LoVo (cell line): ENCODE results near the gene CLDN10.
"Not testable (repeated sequence)": the region's sequence is repeated elsewhere in the genome, so short reads cannot be mapped to it uniquely, and the experiment has no call there.

Experiments
- DNase-seq: peaks from one replicate; pipeline ENCODE4 v3.0.0-alpha.2; 2016; ENCODE audit warnings: low spot score

The CLDN10 gene, protein sequence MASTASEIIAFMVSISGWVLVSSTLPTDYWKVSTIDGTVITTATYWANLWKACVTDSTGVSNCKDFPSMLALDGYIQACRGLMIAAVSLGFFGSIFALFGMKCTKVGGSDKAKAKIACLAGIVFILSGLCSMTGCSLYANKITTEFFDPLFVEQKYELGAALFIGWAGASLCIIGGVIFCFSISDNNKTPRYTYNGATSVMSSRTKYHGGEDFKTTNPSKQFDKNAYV

DNA sequence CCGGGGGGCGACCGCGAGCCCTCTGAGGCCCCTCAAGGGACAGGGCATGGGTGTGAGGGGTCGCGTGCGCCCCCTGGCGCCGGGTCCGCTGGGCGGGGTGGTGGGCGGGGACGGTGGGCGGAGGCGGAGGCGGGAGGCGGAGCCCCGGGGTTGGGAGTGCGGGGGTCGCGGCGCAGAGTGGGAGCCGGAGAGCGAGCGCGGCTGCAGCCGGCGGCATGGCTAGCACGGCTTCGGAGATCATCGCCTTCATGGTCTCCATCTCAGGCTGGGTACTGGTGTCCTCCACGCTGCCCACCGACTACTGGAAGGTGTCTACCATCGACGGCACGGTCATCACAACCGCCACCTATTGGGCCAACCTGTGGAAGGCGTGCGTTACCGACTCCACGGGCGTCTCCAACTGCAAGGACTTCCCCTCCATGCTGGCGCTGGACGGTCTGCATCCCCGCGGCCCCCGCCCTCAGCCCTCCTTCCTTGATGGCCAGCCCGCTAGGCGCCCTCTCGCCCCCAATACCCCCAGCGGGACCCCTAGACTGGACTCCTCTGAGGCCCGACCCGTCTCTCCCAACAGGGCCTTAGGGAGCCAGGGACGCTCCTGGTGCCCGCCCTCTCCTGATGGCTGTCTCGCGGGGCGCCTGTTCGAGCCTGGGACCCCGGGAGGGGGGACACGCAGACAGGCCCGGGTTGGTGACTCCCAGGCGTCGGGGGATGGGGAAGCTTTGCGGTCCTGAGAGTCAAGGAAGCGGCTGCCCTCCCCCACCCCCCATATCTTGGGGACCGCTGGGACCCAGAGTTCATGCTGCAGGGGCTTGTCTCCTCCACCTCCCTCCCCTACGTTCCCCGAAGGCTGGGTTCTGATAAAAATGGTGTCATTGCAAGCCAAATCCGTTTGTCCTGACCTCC is at the start of gene CLDN10:
Gene CLDN10, plus strand, starts transcription at position 182 of the 903 bp plus-strand sequence. Its CDS starts 34 bp downstream, at position 216.
- no peak for DNase-seq

DNA sequence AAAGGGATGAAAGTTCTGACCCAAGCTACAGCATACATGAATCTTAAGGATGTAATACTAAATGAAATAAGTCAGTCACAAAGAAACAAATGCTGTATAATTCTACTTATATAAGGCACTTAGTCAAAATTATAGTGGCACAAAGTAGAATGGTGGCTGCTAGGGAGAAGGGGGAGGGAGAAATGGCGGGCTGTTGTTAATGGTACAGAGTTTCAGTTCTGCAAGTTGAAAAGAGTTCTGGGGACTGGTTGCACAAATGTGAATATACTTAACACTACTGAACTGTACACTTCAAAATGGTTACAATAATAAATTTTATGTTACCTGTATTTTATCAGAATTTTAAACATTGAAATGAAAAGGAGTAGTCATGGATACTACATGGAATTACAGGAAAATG is 48.9 kb upstream of the CLDN10 start:
- DNase-seq: no peak

DNA sequence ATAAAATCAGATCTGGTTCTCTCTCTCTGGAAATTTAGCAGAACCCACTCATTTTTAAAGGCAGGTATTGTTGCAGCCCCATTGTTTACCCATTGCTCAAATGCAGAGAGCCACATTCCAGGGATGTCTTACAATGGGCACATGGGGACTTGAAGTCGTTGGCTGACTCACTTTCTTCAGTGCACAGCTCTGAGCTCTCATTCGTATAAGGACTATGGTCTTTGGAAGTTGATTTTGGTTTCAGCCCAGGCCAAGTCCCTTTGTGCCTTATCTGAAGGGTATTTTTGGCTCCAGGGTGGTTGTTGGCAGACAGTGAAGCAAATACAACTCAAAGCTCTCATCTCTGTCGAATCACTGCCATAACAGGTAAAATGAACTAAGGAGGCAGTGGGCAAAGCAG is 47.3 kb upstream of the CLDN10 start:
- no peak for DNase-seq

DNA sequence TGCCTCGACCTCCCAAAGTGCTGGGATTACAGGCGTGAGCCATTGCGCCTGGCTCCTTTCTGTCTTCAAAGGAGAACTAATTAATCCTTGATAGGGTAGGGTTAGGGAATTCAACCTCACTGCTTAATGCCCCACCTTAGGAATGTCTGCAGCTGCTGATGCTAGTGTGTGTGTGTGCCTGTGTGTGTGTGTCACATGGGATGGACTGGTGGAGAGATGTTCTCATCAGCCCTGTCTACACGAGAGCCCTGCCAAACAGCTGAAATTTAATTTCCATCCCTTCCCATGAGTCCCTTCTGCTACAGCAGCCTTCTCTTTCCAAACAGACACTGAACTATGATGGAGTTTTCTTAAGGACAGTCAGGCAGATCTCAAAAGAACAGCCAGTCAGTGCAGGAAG is 46.5 kb upstream of the CLDN10 start:
- no peak for DNase-seq

DNA sequence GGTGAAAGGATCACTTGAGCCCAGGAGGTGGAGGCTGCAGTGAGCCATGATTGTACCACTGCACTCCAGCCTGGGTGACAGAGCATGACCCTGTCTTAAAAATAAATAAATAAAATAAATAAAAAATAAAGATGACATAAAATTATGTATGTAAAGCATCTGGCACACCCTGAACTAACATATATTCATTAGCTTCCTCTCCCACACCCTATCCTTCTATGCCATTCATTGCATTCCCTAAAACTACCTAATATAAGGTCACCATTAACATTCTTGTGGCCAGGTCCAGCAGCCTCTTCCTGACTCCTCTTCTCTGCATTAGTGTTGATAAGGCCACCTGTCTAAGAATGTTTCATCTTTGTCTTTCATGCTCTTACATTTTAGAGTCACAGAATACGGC is 44.5 kb upstream of the CLDN10 start:
- DNase-seq: no peak

DNA sequence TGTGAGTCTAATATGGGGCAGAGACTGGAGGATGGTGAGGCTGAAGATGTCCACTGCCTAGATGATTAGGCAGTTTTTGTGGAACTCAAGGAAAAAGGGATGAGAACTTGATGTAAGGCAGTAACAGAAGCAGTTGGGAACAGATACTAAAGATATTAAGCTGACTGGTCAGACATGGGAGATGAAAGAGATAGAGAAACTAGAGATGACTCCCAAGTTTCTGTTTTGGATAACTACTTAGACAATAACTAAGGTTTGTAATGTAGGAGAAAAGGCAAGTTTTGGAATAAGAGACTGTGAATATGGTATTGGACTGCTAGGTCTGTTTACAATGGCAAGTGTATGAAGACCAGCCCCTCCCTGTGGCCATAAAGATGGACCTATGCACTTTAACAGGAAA is 43.5 kb upstream of the CLDN10 start:
- no peak for DNase-seq

DNA sequence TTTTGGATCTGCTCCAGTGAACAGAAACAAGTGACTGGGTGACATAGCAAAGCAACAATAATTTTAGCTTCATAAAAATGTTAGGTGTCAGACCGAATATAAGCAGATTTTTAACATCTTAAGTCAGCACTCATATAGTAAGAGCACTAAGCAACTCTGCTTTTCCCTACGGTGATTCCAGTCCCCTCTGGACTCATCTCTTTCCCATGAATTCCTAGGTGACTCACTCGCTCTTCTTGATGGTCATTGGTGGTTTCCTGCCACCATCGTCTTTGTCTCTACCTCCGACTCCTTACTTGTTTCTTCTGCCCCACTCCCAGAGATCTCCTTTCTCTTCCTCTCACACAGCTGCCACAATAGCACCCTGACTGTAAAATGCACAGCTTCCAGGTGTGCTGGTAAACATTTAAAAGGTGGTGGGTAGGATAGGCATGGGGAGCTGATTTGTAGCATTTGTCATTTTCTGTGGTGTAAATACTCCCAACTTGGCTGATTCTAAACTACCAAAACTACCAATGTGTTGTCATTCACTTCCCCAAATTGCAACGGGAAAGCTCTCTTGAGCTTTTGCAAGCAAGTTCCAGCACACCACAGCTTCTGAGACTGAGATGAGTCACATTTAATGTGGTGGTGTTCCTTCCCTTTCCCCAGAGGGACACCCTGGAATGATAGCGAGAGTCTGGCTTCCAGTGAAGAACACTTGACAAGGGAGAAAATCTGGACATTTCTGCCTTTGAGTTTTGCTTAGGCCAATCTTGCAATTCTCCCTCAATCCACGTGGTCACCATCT is 42.8 kb upstream of the CLDN10 start:
- DNase-seq: no peak

DNA sequence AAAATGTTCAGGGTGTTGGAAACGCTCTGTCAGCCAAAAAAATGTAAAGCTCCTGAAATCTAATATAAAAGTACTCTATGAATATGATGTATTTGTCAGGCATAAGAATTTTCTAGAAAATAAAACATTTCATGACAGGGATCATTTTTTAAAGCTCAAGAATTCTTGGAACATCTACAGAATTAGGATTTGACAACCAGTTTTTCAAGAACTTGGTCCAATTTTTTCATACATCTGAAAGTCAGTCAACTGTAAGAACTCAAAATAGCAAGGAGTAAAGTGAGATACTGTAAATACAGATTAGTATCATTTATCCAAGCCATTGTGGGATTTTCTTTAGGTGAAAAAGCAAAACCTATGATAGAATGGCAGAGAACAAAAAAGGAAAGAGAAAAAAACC is 41.6 kb upstream of the CLDN10 start:
- no peak for DNase-seq

DNA sequence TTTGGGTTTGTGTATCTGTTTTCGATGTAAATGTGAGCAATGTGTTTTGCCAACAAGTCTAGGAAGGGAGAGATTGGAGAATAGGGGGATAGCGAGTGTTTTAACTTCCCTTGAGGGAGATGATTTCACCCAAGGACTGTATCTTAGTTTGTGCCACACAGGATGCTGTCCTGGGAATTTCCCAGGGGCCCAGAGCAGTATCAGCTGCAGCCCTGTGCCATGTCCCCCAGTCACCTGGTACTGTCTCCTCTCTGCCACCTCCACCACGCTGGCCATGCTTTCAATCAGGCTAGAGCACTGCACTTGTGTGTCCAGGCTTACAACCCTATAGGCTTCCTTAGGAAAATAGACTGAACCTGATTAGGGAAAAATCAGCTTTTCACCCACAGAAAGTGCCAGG is 40.1 kb upstream of the CLDN10 start:
- DNase-seq: no peak

DNA sequence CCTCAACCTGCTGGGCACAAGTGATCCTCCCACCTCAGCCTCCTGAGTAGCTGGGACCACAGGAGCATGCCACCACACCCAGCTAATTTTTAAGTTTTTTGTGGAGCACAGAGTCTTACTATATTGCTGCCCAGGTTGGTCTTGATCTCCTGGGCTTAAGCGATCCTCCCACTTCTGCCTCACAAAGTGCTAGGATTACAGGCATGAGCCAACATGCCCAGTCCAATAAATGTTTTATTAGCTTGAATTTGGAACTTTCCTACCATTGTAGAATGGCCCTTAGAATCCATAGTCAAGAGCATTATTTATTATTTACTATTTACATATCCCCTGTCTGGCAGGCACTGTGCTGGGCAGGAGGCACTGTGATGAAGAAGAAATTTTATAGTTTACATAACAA is 39.6 kb upstream of the CLDN10 start:
- no peak for DNase-seq

DNA sequence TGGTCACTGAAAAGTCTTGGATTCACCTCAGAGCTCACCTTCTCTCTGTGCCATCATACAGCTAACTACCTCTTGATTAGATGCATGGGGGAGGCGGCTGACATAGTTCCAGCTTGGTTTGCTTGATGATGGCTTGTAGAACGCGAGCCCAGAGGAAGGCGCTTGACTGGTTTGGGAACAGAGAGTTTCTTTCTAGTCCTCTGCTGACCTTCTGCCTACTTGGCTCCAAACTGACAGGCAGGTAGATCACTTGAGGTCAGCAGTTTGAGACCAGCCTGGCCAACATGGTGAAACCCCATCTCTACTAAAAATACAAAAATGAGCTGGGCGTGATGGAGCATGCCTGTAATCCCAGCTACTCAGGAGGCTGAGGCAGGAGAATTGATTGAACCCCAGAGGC is 36.9 kb upstream of the CLDN10 start:
- not testable (repeated sequence) for DNase-seq

DNA sequence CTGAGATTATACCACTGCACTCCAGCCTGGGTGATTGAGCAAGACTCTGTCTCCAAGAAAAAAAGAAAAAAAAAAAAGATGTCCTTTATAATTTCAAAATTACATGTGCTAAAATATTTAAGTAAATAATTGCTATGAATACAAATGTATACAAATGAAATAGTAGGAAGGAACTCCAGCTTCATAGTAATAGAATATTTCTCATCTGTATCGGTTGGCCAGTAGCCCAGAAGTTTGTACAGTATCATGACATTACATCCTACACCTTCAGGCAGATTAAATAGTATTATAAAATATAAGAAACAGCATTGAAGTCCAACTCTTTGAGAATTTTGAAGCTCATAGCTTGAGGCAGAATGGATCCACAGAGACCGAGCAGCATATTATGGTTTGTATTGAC is 36.5 kb upstream of the CLDN10 start:
- DNase-seq: no peak

DNA sequence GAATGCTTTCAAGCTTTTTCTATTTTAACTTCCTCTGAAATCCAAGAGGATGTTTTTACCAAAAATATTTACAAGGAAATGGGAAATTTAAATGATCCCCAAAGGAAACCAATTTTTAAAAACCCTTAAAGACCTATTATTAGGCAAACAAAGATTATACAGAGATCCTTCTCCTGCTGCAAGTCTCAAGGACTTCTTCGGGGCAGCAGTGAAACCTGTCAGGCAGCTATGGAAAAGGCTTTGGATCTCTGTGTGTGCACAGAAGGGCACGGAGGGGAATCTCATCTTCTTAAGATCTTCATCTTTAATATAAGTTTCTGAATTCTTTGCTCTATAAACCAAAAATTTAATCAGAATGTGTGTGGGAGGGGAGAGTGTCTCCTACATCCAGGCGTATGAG is 36.0 kb upstream of the CLDN10 start:
- DNase-seq: no peak

DNA sequence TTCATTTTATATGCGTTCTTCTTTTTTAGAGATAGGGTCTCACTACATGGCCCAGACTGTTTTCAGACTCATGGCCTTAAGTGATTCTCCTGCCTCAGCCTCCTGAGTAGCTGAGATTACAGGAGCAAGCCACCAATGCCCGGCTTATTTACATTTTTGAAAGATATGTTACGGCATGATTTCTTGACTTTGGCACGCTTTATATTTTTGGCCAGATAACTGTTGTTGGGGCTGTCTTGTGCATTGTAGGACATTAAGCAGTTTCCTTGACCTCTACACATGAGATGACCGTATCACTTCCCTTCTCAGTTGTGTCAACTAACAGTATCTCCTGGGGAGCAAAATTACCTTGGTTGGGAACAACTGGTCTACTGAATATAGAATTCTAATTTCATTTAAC is 28.9 kb upstream of the CLDN10 start:
- DNase-seq: no peak

DNA sequence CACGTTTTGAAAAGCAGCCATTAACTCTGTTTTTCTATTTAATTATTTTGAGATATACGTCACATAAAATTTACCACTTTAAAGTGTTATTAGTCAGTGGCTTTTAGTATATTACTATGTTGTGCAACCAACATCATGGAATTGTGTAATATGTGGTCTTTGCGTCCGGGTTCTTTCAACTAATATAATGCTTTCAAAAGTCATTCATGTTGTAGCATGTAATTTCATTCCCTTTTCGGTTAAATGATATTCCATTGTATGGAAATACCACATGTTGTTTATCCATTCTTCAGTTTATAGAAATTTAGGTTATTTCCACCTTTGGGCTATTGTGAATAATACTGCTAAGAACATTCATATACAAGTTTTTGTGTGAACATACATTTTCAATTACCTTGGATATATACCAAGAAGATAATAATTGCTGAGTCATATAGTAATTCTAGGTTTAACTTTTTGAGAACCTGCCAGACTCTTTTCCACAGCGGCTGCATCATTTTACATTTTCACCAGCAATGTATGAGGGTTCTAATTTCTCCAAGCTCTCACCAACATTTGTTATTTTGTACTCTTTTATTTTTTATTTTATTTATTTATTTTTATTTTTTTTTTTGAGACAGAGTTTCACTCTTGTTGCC is 28.1 kb upstream of the CLDN10 start:
- no peak for DNase-seq

DNA sequence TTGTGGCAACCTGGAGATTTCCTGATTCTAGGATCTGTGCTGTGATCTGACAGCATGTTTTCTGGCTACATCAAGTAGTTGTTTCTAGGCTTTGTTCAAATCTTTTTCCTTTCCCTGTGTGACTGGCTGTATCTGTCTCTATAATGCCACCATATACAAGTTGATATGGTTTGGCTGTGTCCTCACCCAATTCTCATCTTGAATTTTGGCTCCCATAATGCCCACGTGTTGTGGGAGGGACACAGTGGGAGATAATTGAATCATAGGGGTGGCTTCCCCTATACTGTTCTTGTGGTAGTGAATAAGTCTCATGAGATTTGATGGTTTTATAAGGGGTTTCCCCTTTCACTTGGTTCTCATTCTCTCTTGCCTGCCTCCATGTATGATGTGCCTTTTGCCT is 24.6 kb upstream of the CLDN10 start:
- no peak for DNase-seq

DNA sequence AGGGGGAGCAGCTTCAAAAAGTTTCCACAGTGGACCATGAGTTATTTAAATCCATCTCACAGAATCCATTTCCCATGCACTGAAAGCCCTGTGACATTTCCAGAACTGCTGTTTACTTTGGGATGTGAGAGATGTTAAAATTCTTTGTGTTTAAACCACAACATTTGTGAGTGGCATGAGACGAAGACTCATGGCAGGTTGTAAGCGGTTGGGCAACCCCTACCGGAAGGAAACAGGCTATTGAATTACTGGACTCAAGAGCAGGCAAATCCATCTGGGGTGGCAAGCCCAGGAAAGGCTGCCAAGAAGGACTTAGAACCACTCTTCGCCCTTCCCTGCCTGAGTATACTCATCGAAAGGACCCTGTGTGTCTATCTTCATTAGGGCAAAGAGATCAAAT is 22.3 kb upstream of the CLDN10 start:
- DNase-seq: no peak

DNA sequence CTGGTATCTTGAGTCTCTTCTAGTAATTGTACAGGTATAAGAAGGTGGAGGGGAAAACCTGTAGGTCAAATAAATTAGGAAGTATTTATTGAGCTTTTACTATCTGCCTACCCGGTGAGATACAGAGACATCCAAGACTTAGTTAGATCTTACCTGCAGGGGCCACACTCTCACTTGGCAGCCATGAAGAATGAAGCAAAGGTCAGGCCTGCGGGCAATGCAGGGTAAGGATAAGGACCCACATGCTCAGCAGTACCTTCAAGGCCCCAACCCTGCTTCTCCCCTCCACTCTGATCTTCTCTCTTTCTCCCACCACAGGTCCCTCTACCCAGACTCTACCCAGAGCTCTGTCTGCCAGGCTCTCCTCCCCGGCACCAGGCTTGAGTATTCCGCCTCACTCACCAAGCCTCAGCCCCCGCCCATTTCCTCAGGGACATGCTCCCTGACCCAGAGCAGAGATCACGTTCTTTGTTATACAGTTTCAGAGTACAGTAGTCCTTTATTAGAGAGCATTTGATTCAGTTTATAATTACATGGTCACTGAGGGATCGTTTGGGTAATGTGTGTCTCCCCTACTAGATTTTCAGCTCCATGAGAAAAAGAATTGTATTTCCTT is 18.9 kb upstream of the CLDN10 start:
- DNase-seq: no peak

DNA sequence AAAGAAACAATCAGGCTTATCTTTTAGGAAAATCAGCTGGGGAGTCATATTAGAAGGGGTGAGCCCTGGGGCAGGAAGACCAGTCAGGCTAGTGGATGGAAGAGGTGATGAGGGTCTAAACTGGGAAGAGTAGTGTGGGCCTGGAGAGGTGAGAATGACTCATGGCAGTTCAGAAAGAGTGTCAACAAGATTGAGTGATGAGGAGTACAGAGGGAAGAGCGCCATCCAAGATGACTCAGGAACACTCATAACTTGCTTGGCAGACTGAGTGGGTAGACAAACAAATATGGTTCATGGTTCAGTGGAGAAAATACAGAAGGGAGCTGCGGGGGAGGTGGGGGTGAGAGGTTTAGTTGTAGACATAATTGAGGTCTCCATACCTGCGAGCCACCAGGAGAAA is 17.3 kb upstream of the CLDN10 start:
- DNase-seq: peak; percentile 55

DNA sequence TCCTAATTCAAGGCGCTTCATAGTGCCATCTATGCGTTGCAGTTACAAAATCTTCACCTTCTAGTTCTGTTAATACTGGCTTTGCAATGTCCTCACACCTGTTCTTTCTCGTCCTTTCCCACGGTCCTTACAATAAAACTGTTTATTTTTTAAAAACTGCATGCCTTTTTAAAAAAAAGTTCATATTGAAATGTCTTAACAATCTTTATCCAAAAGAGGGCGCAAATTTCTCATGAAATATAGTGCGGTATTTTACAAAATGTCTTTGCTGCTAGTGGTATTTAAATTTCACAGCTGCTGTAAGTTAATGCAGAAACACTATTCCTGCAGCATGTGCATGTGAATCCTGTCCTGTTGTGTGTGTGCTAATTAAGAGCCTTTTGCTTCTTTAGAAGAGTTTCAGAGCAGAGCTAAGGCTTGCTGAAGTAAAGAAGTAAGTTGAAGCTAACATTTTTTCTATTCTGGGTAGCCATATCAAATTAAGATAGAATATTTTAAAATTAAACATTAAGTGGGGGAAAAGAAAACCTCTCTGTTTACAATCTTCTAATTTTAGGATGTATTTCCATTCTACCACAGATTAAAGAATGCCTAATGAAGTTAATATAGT is 15.8 kb upstream of the CLDN10 start:
- DNase-seq: peak; percentile 21

DNA sequence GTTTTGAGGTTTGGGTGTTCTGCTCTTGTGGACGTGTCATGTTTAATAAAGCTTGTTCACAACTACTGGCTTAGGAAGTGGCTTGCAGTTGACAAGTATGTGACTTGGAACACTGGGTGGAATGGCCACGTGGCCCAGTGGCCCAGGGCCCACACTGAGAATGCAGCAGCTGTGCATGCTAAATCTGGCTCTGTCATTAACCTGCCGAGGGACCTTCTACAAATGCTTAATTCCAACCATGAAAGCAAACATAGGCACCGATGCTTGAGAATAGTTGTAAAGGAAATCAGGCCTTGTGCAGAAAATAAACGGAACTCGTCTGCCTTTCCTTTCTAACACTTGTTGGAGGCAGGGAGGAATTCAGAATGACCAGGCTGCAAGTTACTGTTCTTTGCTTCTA is 11.6 kb upstream of the CLDN10 start:
- no peak for DNase-seq

DNA sequence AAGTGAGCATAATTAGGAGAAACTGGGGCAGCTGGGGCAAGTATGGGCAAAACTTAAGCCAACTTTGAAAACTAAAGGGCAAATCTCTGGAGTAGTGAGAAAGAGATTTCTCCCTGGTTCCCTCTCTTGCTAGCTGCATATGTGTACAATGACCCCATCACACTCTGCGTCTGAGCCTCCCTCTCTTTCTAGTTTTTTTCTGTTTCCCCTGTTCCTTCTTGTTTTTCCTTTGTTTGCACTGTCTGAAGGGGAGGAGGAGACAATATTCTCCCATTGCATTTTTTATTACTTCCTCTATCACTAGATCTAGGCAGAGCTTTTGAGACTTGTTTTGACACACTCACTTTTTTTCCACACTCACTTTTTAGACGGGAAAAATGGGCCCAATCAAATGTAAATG is 11.2 kb upstream of the CLDN10 start:
- DNase-seq: no peak
